Gastroesophageal sphincter (tissue), 3 donors: Measurements from ENCODE around the gene SNRNP70.

Experiments
- POLR2A ChIP-seq, 2 donors: fragments of 450-650 bp; IDR thresholded peaks; one replicate each; pipeline ENCODE4 v1.6.1; 2017; ENCODE audit warnings: antibody characterized with exemption in 2 of 2, mild to moderate bottlenecking in 2 of 2, moderate library complexity in 1 of 2
- POLR2AphosphoS5 ChIP-seq: sonication (generic); formaldehyde crosslinking; IDR thresholded peaks from one replicate; pipeline ENCODE4 v1.6.1; 2017; ENCODE audit warnings: antibody characterized with exemption
- TF ChIP-seq, protein P1 (sequence below), 4 experiments: fragments of 200-600 bp in 2 of 4; fragments of 450-650 bp in 2 of 4; sonication (generic) in 1 of 4; IDR thresholded peaks; one replicate each; pipeline ENCODE4 v1.5.1; 2017 to 2019; ENCODE audit warnings: antibody characterized with exemption in 4 of 4, mild to moderate bottlenecking in 2 of 4, moderate library complexity in 2 of 4

GRCh38 chr19:49109569-49110233 lies 24.4 kb downstream of the SNRNP70 start:
- TF ChIP-seq, protein P1, sequence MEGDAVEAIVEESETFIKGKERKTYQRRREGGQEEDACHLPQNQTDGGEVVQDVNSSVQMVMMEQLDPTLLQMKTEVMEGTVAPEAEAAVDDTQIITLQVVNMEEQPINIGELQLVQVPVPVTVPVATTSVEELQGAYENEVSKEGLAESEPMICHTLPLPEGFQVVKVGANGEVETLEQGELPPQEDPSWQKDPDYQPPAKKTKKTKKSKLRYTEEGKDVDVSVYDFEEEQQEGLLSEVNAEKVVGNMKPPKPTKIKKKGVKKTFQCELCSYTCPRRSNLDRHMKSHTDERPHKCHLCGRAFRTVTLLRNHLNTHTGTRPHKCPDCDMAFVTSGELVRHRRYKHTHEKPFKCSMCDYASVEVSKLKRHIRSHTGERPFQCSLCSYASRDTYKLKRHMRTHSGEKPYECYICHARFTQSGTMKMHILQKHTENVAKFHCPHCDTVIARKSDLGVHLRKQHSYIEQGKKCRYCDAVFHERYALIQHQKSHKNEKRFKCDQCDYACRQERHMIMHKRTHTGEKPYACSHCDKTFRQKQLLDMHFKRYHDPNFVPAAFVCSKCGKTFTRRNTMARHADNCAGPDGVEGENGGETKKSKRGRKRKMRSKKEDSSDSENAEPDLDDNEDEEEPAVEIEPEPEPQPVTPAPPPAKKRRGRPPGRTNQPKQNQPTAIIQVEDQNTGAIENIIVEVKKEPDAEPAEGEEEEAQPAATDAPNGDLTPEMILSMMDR (IDR thresholded peaks at IDR 0.05), result no peak
- TF ChIP-seq POLR2A (IDR thresholded peaks at IDR 0.05) (no peak), POLR2AphosphoS5 (no peak)
